Keratinocyte (primary cell): ENCODE results near the gene SPRYD3. TPM values are rescaled to one million over a fixed set of nuclear protein-coding genes. Genes with fewer than 3 reads are reported as not detected.

ENCODE experiments used
- DNase-seq: peaks from one replicate; pipeline ENCODE4 v3.0.0-alpha.2; 2011; ENCODE audit warnings: low read depth, missing footprints, low spot score
- FAIRE-seq: peaks from 2 replicates; lab custom pipeline; 2011; peaks lifted over from hg19 to GRCh38; lab: Jason Lieb, UNC
- H2AFZ ChIP-seq: 2 replicates; pipeline ENCODE4 v1.6.0; 2012; ENCODE audit warnings: low read length, control low read depth, inconsistent platforms; ENCODE audit not compliant: control insufficient read depth
- H3K27ac ChIP-seq: 2 replicates; pipeline ENCODE4 v1.5.1; 2011; ENCODE audit warnings: low read length; ENCODE audit not compliant: control insufficient read depth, insufficient read depth
- H3K27me3 ChIP-seq: 3 replicates; pipeline ENCODE4 v1.6.0; 2011; ENCODE audit warnings: low read length; ENCODE audit not compliant: control insufficient read depth, insufficient read depth; ENCODE audit errors: extremely low read depth
- H3K36me3 ChIP-seq, 2 experiments: 2 replicates in 1 of 2; 3 replicates in 1 of 2; pipeline ENCODE4 v1.5.1; 2011; ENCODE audit warnings: low read length in 2 of 2, mild to moderate bottlenecking in 1 of 2; ENCODE audit not compliant: control insufficient read depth in 2 of 2, insufficient read depth in 2 of 2; ENCODE audit errors: extremely low read depth in 1 of 2
- H3K4me1 ChIP-seq: 3 replicates; pipeline ENCODE4 v1.5.1; 2011; ENCODE audit warnings: low read length; ENCODE audit not compliant: control insufficient read depth, insufficient read depth; ENCODE audit errors: extremely low read depth
- H3K4me2 ChIP-seq: 3 replicates; pipeline ENCODE4 v1.6.0; 2011; ENCODE audit warnings: low read depth, low read length; ENCODE audit not compliant: control insufficient read depth, insufficient read depth; ENCODE audit errors: extremely low read depth
- H3K4me3 ChIP-seq, 3 experiments: fragments of 200-600 bp in 1 of 3; sonication (generic) in 1 of 3; 2 replicates in 2 of 3; 3 replicates in 1 of 3; pipeline ENCODE4 v1.5.1; 2011 to 2016; ENCODE audit warnings: low read length in 3 of 3, mild to moderate bottlenecking in 3 of 3, control low read depth in 2 of 3, inconsistent platforms in 1 of 3, low read depth in 1 of 3, mixed read lengths in 1 of 3, mixed run types in 1 of 3, moderate library complexity in 1 of 3; ENCODE audit not compliant: control insufficient read depth in 2 of 3, insufficient read depth in 2 of 3; ENCODE audit errors: extremely low read depth in 1 of 3
- H3K79me2 ChIP-seq: 2 replicates; pipeline ENCODE4 v1.6.0; 2012; ENCODE audit warnings: low read length; ENCODE audit not compliant: control insufficient read depth, insufficient read depth
- H3K9ac ChIP-seq: 3 replicates; pipeline ENCODE4 v1.6.0; 2011; ENCODE audit warnings: low read length; ENCODE audit not compliant: control insufficient read depth, insufficient read depth; ENCODE audit errors: extremely low read depth
- H3K9me1 ChIP-seq: 3 replicates; pipeline ENCODE4 v1.6.0; 2011; ENCODE audit warnings: low read length; ENCODE audit not compliant: control insufficient read depth, insufficient read depth; ENCODE audit errors: extremely low read depth
- H3K9me3 ChIP-seq: 2 replicates; pipeline ENCODE4 v1.5.1; 2012; ENCODE audit warnings: low read depth, low read length; ENCODE audit not compliant: control insufficient read depth
- H4K20me1 ChIP-seq: 3 replicates; pipeline ENCODE4 v1.6.0; 2011; ENCODE audit warnings: low read length; ENCODE audit not compliant: control insufficient read depth, insufficient read depth; ENCODE audit errors: extremely low read depth
- CTCF ChIP-seq, 3 experiments: IDR thresholded peaks in 1 of 3; conservative IDR thresholded peaks in 1 of 3; optimal IDR thresholded peaks in 1 of 3; 2 replicates in 2 of 3; 3 replicates in 1 of 3; pipeline versions ENCODE3 to v1.5.1; 2011; ENCODE audit warnings: low read length in 3 of 3, mild to moderate bottlenecking in 3 of 3, moderate library complexity in 2 of 3, control low read depth in 1 of 3, inconsistent platforms in 1 of 3; ENCODE audit not compliant: insufficient read depth in 2 of 3; ENCODE audit errors: extremely low read depth in 1 of 3
- EZH2 ChIP-seq: IDR thresholded peaks from one replicate; pipeline ENCODE4 v1.6.1; 2012; ENCODE audit warnings: inconsistent platforms, mild to moderate bottlenecking, low read length, moderate library complexity
- dilution Hi-C: fragments of 300-500 bp; cut with MboI; formaldehyde crosslinking; loops from one replicate; pipeline ENCODE4 v1.7.0; 2020; ENCODE audit warnings: low sequenced_read_pairs; ENCODE audit not compliant: extremely low pct_ligation_motif_present
- polyA plus RNA-seq, 5 experiments: library from polyadenylated mRNA; depleted of rRNA in 3 of 5; stranded (reverse) in 3 of 5; stranded (forward) in 1 of 5; unstranded in 1 of 5; fragments of >200 nt; gene quantifications; 1 replicate in 1 of 5; 2 replicates in 3 of 5; 3 replicates in 1 of 5; pipeline versions ENCODE4 v1.2.1 to v1.2.3, GENCODE V29; 2011 to 2012; ENCODE audit warnings: missing spikeins in 2 of 5, low read depth in 1 of 5, low replicate concordance in 1 of 5

Gene SPRYD3
- polyA plus RNA-seq, 1 donor (not counting 4 experiments of a cell fraction or from before 2014, with no cell fraction given), result 27.5 TPM

GRCh38 chr12:53122961-53123468, 43.8 kb upstream of the SPRYD3 start:
- no peaks in the 10 kb centered on the region for H3K79me2 ChIP-seq
- DNase-seq, result no peak
- no peak overlapping the region for H3K4me3 ChIP-seq
- FAIRE-seq, result no peak
- H3K36me3 ChIP-seq, result no peaks in the 10 kb centered on the region
- H3K9me3 ChIP-seq, result no peaks in the 10 kb centered on the region
- no peak overlapping the region for H3K9ac ChIP-seq
- H2AFZ ChIP-seq, result no peak overlapping the region
- H4K20me1 ChIP-seq, result no peaks in the 10 kb centered on the region
- H3K9me1 ChIP-seq, result peaks cover 2% of the 10 kb centered on the region
- TF ChIP-seq EZH2 (no peak), CTCF (optimal IDR thresholded peaks at IDR 0.05 in 1 of 3, IDR thresholded peaks at IDR 0.05 in 1 of 3, conservative IDR thresholded peaks at IDR 0.05 in 1 of 3; ENCODE audit: extremely low read depth in 1 of 3, insufficient read depth in 2 of 3, low read length in 3 of 3) (no peak)
- dilution Hi-C loops, result no loop called here
- peaks cover 6% of the 10 kb centered on the region for H3K4me1 ChIP-seq
- no peak overlapping the region for H3K27ac ChIP-seq
- no peaks in the 10 kb centered on the region for H3K27me3 ChIP-seq
- no peak overlapping the region for H3K4me2 ChIP-seq

- no peak for DNase-seq
- Histone ChIP-seq H2AFZ (no peak overlapping the region), H3K4me1 (peaks cover 6% of the 10 kb centered on the region), H3K79me2 (no peaks in the 10 kb centered on the region), H3K9ac (no peak overlapping the region), H3K27ac (no peak overlapping the region), H3K27me3 (no peaks in the 10 kb centered on the region), H3K9me3 (no peaks in the 10 kb centered on the region), H4K20me1 (no peaks in the 10 kb centered on the region), H3K36me3 (no peaks in the 10 kb centered on the region), H3K4me2 (no peak overlapping the region), H3K9me1 (peaks cover 2% of the 10 kb centered on the region), H3K4me3 (no peak overlapping the region)
- no peak for TF ChIP-seq EZH2
- no peak for TF ChIP-seq CTCF (optimal IDR thresholded peaks at IDR 0.05 in 1 of 3, IDR thresholded peaks at IDR 0.05 in 1 of 3, conservative IDR thresholded peaks at IDR 0.05 in 1 of 3; ENCODE audit: extremely low read depth in 1 of 3, insufficient read depth in 2 of 3, low read length in 3 of 3)
- dilution Hi-C loops, result no loop called here
- FAIRE-seq, result no peak
These were observed 41.7 kb upstream of the SPRYD3 start for GRCh38 chr12:53120685-53121525.
